ENCODE results near the gene CWC15.
"Not testable (repeated sequence)": the region's sequence is repeated elsewhere in the genome, so short reads cannot be mapped to it uniquely, and the experiment has no call there.

CWC15 gene

GRCh38 chr11:94973099-94973968 lies at the start of gene CWC15, which contains the start of gene KDM4D:
CWC15 (minus strand) TSS chr11:94973556; CDS start chr11:94972185, 1,371 bp downstream.
KDM4D (plus strand) TSS chr11:94973709; CDS start chr11:94997373, 23,664 bp downstream.
- DNase-seq: peak; percentile 91 to 96

- not testable (repeated sequence) for DNase-seq
Measured at GRCh38 chr11:95021468-95021867, 48.1 kb upstream of the CWC15 start.

- DNase-seq: no peak
Measured at GRCh38 chr11:95016139-95016538, 42.8 kb upstream of the CWC15 start.

- DNase-seq: no peak
Measured at GRCh38 chr11:95014184-95014821, 40.9 kb upstream of the CWC15 start.

- DNase-seq: no peak
Measured at GRCh38 chr11:95011376-95011775, 38.0 kb upstream of the CWC15 start.

- no peak for DNase-seq
Measured at GRCh38 chr11:95005642-95006041, 32.3 kb upstream of the CWC15 start.

GRCh38 chr11:95003716-95004115 lies 30.4 kb upstream of the CWC15 start:
- no peak for DNase-seq

- DNase-seq: no peak
Measured at GRCh38 chr11:94998285-94998684, 24.9 kb upstream of the CWC15 start.

GRCh38 chr11:94997437-94997836 lies 24.1 kb upstream of the CWC15 start:
- DNase-seq: no peak

GRCh38 chr11:94993400-94993943 lies 20.1 kb upstream of the CWC15 start:
- no peak for DNase-seq

GRCh38 chr11:94988748-94989147 lies 15.4 kb upstream of the CWC15 start:
- no peak for DNase-seq

- no peak for DNase-seq
Measured at GRCh38 chr11:94987378-94987777, 14.0 kb upstream of the CWC15 start.

- no peak for DNase-seq
Measured at GRCh38 chr11:94975599-94975998, 2.2 kb upstream of the CWC15 start.

- no peak for DNase-seq
Measured at GRCh38 chr11:94974178-94974577, 822 bp upstream of the CWC15 start.

GRCh38 chr11:94972700-94973098 lies 657 bp downstream of the CWC15 start:
- DNase-seq: no peak

- DNase-seq: peak; percentile 42 to 49
Measured at GRCh38 chr11:94968334-94968958, 4.9 kb downstream of the CWC15 start.

- DNase-seq: peak in 1 of 2 experiments; percentile 3
Measured at GRCh38 chr11:94964934-94965333, 8.4 kb downstream of the CWC15 start.

- no peak for DNase-seq
Measured at GRCh38 chr11:94961255-94961654, 12.1 kb downstream of the CWC15 start.

GRCh38 chr11:94960488-94960887 lies 12.9 kb downstream of the CWC15 start:
- no peak for DNase-seq

- no peak for DNase-seq
Measured at GRCh38 chr11:94959179-94959578, 14.2 kb downstream of the CWC15 start.

GRCh38 chr11:94958121-94958696 lies 15.1 kb downstream of the CWC15 start:
- no peak for DNase-seq

- DNase-seq: no peak
Measured at GRCh38 chr11:94956963-94957362, 16.4 kb downstream of the CWC15 start.

- no peak for DNase-seq
Measured at GRCh38 chr11:94954753-94955152, 18.6 kb downstream of the CWC15 start.

Measured in Kasumi-1 (cell line).